OCI-LY1 (cell line): Measurements from ENCODE around the gene NUDC.

Experiments
- EZH2 ChIP-seq: fragments of 200-600 bp; sonication (generic), shearing (Covaris generic); IDR thresholded peaks from 2 replicates; pipeline ENCODE4 v1.8.0; 2017; ENCODE audit warnings: borderline replicate concordance, mixed run types, mild to moderate bottlenecking, antibody characterized with exemption, low read length, moderate library complexity, mixed read lengths
- TF ChIP-seq, protein P1 (sequence below): fragments of 200-600 bp; sonication (generic), shearing (Covaris generic); IDR thresholded peaks from 2 replicates; pipeline ENCODE4 v1.5.1; 2017; ENCODE audit warnings: mild to moderate bottlenecking, antibody characterized with exemption, low read length, moderate library complexity, mixed read lengths

DNA sequence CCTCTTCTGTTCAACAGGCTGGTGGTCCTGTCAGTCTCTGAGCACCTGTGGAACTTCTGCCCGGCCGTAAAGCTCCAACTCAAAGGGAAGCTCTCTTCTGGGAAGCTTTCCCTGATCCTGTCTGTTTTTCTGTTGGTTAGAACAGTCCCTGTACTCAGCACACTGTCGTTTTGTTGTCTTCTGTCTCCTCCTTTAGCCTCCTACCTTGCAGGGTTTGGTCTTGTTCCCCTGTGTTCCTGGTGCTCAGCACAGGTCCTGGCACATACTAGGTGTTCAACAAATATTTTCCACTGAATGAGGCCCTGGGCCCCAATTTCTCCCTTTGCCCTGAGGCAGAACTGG is 39.1 kb downstream of the NUDC start:
- TF ChIP-seq, protein P1, sequence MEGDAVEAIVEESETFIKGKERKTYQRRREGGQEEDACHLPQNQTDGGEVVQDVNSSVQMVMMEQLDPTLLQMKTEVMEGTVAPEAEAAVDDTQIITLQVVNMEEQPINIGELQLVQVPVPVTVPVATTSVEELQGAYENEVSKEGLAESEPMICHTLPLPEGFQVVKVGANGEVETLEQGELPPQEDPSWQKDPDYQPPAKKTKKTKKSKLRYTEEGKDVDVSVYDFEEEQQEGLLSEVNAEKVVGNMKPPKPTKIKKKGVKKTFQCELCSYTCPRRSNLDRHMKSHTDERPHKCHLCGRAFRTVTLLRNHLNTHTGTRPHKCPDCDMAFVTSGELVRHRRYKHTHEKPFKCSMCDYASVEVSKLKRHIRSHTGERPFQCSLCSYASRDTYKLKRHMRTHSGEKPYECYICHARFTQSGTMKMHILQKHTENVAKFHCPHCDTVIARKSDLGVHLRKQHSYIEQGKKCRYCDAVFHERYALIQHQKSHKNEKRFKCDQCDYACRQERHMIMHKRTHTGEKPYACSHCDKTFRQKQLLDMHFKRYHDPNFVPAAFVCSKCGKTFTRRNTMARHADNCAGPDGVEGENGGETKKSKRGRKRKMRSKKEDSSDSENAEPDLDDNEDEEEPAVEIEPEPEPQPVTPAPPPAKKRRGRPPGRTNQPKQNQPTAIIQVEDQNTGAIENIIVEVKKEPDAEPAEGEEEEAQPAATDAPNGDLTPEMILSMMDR = no peak
- no peak for TF ChIP-seq EZH2
